GM12801 (cell line): ENCODE measurements around the gene AACS.

Experiments used
- TF ChIP-seq, protein P1 (sequence below): IDR thresholded peaks from one replicate; pipeline ENCODE4 v1.5.1; 2011; ENCODE audit warnings: control low read depth; ENCODE audit not compliant: insufficient read length; ENCODE audit errors: extremely low read depth

AACS gene

DNA sequence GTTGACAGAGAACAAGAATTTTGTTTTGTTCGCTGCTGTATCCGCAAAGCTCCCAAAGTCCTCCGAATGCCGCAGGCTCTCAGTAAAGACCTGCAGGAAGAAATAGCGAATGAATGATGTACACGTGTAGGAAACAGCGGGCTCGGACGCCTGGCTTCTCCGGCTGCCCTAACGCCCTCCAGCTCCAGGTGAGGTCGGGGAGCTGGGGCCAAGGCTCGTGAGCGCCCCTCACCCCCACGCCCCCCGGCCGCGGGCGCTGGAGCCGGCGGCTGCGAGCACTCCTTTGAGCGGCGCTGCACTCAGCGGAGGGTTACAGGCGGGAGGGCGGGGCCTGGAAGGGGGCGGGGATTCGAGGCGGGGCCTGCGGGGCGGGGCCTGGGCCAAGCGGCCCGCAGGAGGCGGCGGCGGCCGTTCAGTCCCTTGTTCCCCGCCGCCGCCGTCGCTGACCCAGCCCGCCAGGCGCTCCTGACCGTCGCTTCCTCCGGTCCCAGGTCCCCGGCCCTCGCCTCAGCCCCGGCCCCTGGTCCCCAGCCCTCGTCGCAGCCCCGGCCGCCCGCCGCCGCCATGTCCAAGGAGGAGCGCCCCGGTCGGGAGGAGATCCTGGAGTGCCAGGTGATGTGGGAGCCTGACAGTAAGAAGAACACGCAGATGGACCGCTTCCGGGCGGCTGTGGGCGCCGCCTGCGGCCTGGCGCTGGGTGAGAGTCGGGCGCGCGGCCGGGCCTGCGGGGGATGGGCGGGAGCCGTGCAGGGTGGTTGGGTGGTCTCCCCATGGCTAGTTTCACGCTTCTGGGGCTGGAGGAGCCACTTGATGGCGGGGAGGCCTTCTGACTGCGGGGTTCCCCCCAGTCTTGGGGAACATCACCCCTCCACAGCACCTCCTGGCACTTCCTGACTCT is at the start of gene AACS:
Gene AACS (plus strand): TSS at position 415 of the 898 bp plus-strand sequence. CDS start 150 bp downstream, at position 565.
- TF ChIP-seq, protein P1, sequence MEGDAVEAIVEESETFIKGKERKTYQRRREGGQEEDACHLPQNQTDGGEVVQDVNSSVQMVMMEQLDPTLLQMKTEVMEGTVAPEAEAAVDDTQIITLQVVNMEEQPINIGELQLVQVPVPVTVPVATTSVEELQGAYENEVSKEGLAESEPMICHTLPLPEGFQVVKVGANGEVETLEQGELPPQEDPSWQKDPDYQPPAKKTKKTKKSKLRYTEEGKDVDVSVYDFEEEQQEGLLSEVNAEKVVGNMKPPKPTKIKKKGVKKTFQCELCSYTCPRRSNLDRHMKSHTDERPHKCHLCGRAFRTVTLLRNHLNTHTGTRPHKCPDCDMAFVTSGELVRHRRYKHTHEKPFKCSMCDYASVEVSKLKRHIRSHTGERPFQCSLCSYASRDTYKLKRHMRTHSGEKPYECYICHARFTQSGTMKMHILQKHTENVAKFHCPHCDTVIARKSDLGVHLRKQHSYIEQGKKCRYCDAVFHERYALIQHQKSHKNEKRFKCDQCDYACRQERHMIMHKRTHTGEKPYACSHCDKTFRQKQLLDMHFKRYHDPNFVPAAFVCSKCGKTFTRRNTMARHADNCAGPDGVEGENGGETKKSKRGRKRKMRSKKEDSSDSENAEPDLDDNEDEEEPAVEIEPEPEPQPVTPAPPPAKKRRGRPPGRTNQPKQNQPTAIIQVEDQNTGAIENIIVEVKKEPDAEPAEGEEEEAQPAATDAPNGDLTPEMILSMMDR = no peak

GRCh38 chr12:125015680-125016310 is 49.4 kb upstream of the AACS start:
- TF ChIP-seq, protein P1 = no peak

- TF ChIP-seq, protein P1 = no peak
Observed at GRCh38 chr12:125017801-125018200, 47.4 kb upstream of the AACS start.

DNA sequence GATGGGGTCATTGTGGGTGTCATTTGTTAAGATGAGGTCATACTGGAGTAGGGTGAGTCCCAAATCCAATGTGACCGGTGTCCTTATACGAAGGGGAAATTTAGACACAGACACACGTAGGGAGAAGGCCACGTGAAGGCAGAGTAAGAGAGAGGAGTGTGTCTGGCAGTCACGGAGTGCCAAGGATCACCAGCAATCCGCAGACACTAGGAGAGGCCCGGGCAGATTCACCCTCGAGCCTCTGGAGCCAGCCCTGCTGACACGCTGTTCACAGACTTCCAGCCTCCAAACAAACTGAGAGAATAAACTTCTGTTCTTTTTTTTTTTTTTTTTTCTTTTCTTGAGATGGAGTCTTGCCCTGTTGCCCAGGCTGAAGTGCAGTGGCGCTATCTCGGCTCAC is 46.9 kb upstream of the AACS start:
- TF ChIP-seq, protein P1 = no peak

- TF ChIP-seq, protein P1 = no peak
Observed at GRCh38 chr12:125021096-125021495, 44.1 kb upstream of the AACS start.

GRCh38 chr12:125021771-125022170 is 43.5 kb upstream of the AACS start:
- TF ChIP-seq, protein P1 = no peak

GRCh38 chr12:125023065-125023464 is 42.2 kb upstream of the AACS start:
- TF ChIP-seq, protein P1 = no peak
